Upper lobe of right lung (tissue), 1 donor: Measurements from ENCODE around the gene VMAC. TPM values are rescaled to one million over a fixed set of nuclear protein-coding genes. Genes with fewer than 3 reads are reported as not detected.

Experiments used
- ATAC-seq: fragments of 200-7000 bp; cut with Tn5 transposase; one replicate; pipeline ENCODE4 v1.9.1; 2020; ENCODE audit warnings: mild to moderate bottlenecking, moderate library complexity
- DNase-seq: peaks from one replicate; pipeline ENCODE4 v3.0.0-alpha.2; 2020
- H3K27ac ChIP-seq: fragments of 200-600 bp; one replicate; pipeline ENCODE4 v1.8.0; 2022
- H3K27me3 ChIP-seq: fragments of 200-600 bp; one replicate; pipeline ENCODE4 v1.8.0; 2022; ENCODE audit warnings: mild to moderate bottlenecking
- H3K36me3 ChIP-seq: fragments of 200-600 bp; one replicate; pipeline ENCODE4 v1.8.0; 2022
- H3K4me1 ChIP-seq: fragments of 200-600 bp; one replicate; pipeline ENCODE4 v1.8.0; 2022
- H3K4me3 ChIP-seq: fragments of 200-600 bp; one replicate; pipeline ENCODE4 v1.8.0; 2022; ENCODE audit warnings: mild to moderate bottlenecking
- H3K9me3 ChIP-seq: fragments of 200-600 bp; one replicate; pipeline ENCODE4 v1.8.0; 2022
- intact Hi-C: fragments of 100-400 bp; cut with DNase I; formaldehyde crosslinking; loops from one replicate; pipeline ENCODE4 v1.11.0; 2022
- total RNA-seq: library from RNA; stranded (reverse); fragmentation: NEBNext Ultra II Directional; extraction: Animal tissue kit (Norgen Biotek cat#: 25700); gene quantifications from one replicate; pipeline ENCODE4 v1.2.1, GENCODE V29; 2021
- TF ChIP-seq, protein P1 (sequence below): fragments of 200-600 bp; IDR thresholded peaks from one replicate; pipeline ENCODE4 v1.8.0; 2022; ENCODE audit warnings: antibody characterized with exemption
- donor health status: DM: no; HTN: yes; CAD: no; lungs with severe emphysema.

The VMAC gene
- total RNA-seq, 1 donor from 2014 or later, result 6.8 TPM

DNA sequence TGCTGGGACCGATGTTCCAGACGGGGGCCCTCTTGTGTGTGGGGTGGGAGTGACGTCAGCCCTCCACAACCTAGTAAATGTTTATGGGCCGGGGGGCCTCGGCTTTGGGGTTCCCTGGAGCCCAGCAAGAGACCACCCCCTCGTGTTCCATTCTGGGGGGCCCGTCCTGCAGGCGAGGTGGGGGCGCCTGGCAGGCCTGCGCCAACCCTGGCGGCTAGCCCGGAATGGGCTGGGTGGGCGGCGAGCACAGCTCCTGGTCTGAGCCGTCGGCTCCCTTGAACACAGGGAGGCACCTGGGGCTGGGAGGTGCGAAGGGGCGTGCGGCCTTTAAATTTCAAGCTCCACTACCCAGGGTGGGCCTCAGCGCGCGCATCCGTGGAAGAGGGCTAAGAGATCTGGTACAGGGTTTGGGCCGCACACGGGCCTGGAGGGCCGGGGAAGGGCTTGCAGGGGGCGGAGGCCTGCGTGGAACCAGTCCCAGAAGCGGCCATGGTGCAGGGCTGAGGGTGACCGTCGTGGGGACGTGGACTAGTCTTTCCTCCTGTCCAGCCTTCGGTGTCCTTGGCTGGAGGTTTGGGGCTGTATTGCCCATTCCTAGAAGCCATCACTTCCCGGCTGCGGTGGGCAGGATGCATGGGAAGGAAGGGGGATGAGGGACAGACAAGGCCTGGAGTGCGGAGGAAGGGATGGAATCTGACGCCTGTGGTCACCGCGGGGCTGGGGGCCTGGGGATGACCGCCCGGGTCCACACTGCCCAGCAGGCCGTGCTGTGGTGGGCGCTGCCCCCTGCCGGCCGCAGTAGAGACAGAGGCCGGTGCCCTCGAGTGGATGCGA lies 12.5 kb upstream of the VMAC start:
- Histone ChIP-seq H3K4me3 (no peak overlapping the region), H3K9me3 (no peaks in the 10 kb centered on the region), H3K4me1 (no peaks in the 10 kb centered on the region), H3K36me3 (peaks cover 18% of the 10 kb centered on the region), H3K27ac (no peak overlapping the region), H3K27me3 (peaks cover 11% of the 10 kb centered on the region)
- TF ChIP-seq, protein P1, sequence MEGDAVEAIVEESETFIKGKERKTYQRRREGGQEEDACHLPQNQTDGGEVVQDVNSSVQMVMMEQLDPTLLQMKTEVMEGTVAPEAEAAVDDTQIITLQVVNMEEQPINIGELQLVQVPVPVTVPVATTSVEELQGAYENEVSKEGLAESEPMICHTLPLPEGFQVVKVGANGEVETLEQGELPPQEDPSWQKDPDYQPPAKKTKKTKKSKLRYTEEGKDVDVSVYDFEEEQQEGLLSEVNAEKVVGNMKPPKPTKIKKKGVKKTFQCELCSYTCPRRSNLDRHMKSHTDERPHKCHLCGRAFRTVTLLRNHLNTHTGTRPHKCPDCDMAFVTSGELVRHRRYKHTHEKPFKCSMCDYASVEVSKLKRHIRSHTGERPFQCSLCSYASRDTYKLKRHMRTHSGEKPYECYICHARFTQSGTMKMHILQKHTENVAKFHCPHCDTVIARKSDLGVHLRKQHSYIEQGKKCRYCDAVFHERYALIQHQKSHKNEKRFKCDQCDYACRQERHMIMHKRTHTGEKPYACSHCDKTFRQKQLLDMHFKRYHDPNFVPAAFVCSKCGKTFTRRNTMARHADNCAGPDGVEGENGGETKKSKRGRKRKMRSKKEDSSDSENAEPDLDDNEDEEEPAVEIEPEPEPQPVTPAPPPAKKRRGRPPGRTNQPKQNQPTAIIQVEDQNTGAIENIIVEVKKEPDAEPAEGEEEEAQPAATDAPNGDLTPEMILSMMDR, result peak; percentile 62
- peak; percentile 71 for ATAC-seq
- no peak for DNase-seq
- intact Hi-C loops, result no loop called here

DNA sequence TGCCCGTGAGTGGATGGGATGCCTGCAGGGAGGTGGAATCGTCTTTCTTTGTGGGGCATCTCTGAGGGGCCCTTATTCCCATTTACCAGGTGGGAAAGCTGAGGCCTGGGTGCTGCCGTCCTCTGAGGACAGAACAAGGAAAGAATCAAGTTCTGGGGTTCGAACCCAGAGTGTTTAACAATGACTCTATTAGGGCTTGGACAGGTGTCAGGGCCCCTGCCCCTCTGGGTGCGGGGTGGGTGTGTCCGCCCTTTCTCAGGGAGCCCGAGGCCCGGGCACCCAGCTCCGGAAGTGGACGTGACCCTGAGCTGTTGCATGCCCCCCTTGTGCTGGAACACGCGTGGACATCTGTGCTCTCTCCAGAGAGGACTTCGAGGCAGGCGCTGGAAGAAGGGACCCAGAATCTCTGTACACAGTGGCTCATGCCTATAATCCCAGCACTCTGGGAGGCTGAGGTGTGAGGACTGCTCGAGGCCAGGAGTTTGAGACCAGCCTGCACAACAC lies 11.8 kb upstream of the VMAC start:
- DNase-seq (no peak), ATAC-seq (no peak)
- no peak overlapping the region for H3K4me3 ChIP-seq
- H3K27me3 ChIP-seq, result peaks cover 11% of the 10 kb centered on the region
- no peaks in the 10 kb centered on the region for H3K9me3 ChIP-seq
- intact Hi-C loops, result no loop called here
- TF ChIP-seq, protein P1, result no peak
- no peaks in the 10 kb centered on the region for H3K4me1 ChIP-seq
- H3K27ac ChIP-seq, result no peak overlapping the region
- peaks cover 18% of the 10 kb centered on the region for H3K36me3 ChIP-seq

DNA sequence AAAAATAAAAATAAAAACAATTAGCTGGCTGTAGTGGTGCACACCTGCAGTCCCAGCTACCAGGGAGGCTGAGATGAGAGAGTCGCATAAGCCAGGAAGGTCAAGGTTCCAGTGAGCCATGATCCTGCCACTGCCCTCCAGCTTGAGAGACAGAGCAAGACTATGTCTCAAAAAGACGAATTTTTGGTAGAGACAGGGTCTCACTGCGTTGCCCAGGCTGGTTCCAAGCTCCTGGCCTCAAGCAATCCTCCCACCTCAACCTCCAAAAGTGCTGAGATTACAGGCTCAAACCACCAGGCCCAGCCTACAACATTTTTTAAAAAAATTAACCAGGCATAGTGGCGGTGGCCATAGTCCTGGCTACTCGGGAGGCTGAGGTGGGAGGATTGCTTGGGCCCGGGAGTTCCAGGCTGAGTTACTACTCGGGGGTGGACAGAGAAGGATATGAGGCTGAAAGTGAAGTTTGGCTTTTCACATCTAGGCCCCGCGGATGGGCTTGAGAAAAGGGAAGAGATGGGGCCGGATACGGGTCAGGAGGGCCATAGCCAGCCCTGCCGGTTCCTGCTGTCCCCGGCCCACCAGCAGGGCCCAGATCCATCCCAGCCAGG lies 11.3 kb upstream of the VMAC start:
- H3K27me3 ChIP-seq, result peaks cover 11% of the 10 kb centered on the region
- TF ChIP-seq, protein P1, result no peak
- intact Hi-C loops, result no loop called here
- ATAC-seq, result no peak
- H3K4me3 ChIP-seq, result no peak overlapping the region
- no peak for DNase-seq
- no peak overlapping the region for H3K27ac ChIP-seq
- peaks cover 18% of the 10 kb centered on the region for H3K36me3 ChIP-seq
- H3K9me3 ChIP-seq, result no peaks in the 10 kb centered on the region
- H3K4me1 ChIP-seq, result no peaks in the 10 kb centered on the region

DNA sequence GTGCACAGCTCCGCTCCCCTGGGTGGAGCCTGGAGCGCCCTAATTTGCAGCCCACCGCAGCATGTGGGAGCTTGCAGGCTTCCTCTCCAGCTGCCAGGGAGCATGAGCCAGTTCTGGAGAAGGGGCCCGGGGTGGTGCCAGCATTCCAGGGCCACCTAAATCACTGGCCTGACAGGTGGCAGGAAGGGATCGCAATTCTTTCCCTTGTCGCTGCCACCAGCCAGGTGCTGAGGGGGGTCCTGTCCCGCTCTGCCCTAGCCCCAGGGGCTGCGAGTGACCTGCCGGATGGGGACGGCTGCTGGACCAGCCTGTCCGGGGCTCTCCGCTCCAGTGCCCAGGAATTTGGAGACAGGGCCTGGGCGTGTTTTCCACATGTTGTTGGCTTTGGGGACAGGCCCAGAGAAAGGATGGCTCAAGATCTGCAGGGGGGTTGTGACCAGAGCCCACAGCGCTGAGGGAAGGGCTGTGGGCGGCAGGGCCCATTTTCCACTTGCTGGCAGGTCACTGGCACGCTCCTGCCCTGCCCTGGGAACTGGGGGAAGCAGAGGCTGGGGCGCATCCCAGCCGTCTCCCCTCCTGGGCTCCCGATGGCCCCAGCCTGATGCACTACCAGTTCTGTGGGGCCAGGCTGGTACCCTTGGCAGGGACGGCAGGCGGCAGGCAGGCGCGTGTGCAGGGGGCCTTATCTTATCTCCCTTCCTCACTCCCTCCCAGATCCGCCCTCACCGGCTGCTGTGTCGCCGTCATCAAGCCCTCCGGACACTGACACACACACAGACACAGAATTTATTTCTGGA lies 10.6 kb upstream of the VMAC start:
- no peak for DNase-seq
- no peak overlapping the region for H3K4me3 ChIP-seq

More for the DNA sequence above, 10.6 kb upstream of the VMAC start:
- Histone ChIP-seq H3K27ac (no peak overlapping the region), H3K4me1 (no peaks in the 10 kb centered on the region), H3K36me3 (peaks cover 18% of the 10 kb centered on the region), H3K9me3 (no peaks in the 10 kb centered on the region), H3K27me3 (peaks cover 11% of the 10 kb centered on the region)
- intact Hi-C loops, result no loop called here
- ATAC-seq, result no peak
- TF ChIP-seq, protein P1, result no peak
